GM12892 (cell line): ENCODE measurements around the gene SORCS2.

Source experiments
- POLR2A ChIP-seq: IDR thresholded peaks from 2 replicates; pipeline ENCODE4 v1.6.1; 2011; ENCODE audit warnings: low read depth, low read length, control low read depth
- POLR2AphosphoS5 ChIP-seq: IDR thresholded peaks from 2 replicates; pipeline ENCODE4 v1.6.1; 2011; ENCODE audit warnings: low read depth, low read length, control low read depth
- TAF1 ChIP-seq: IDR thresholded peaks from 2 replicates; pipeline ENCODE4 v1.6.1; 2011; ENCODE audit warnings: low read depth, mild to moderate bottlenecking, control low read depth, low read length, borderline replicate concordance

DNA sequence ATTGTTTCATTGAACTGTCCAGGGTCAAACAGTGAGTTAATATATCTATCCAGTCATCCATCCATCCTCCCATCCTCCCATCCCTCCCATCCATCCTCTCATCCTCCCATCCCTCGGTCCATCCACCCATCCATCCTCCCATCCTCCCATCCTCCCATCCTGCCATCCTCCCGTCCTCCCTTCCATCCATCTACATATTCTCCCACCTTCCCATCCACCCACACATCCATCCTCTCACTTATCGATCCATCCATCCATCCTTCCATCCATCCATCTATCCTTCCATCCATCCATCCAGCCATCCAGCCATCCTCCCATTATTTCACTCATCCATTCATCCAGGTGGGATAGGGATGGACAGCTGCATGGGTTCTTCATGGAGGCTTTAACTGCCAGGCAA is 277.8 kb downstream of the SORCS2 start:
- TF ChIP-seq POLR2A (no peak), TAF1 (no peak), POLR2AphosphoS5 (no peak)
